Nephron (organoid): ENCODE results near the gene CAMK2D.

Experiments used
- H3K27ac Mint-ChIP-seq, 3 experiments: 2 replicates each; pipeline ENCODE4 v1.8.0; 2020; ENCODE audit warnings: mixed read lengths in 3 of 3, mild to moderate bottlenecking in 2 of 3, moderate library complexity in 1 of 3
- H3K27me3 Mint-ChIP-seq: 2 replicates; pipeline ENCODE4 v1.8.0; 2021; ENCODE audit warnings: low read depth, mild to moderate bottlenecking, moderate library complexity, mixed read lengths
- H3K36me3 Mint-ChIP-seq: 2 replicates; pipeline ENCODE4 v1.8.0; 2020; ENCODE audit warnings: low read depth, mixed read lengths
- H3K4me1 Mint-ChIP-seq: 2 replicates; pipeline ENCODE4 v1.8.0; 2020; ENCODE audit warnings: mixed read lengths
- H3K4me3 Mint-ChIP-seq, 3 experiments: 2 replicates each; pipeline ENCODE4 v1.8.0; 2020; ENCODE audit warnings: mild to moderate bottlenecking in 3 of 3, mixed read lengths in 3 of 3, moderate library complexity in 2 of 3
- H3K9me3 Mint-ChIP-seq: 2 replicates; pipeline ENCODE4 v1.8.0; 2020; ENCODE audit warnings: mixed read lengths
- TF ChIP-seq, protein P1 (sequence below), 3 experiments: fragments of 200-600 bp; sonication (generic); IDR thresholded peaks; one replicate each; pipeline ENCODE4 v1.5.0; 2021; ENCODE audit warnings: antibody characterized with exemption in 3 of 3; ENCODE audit not compliant: unreplicated experiment in 3 of 3

Gene CAMK2D

DNA sequence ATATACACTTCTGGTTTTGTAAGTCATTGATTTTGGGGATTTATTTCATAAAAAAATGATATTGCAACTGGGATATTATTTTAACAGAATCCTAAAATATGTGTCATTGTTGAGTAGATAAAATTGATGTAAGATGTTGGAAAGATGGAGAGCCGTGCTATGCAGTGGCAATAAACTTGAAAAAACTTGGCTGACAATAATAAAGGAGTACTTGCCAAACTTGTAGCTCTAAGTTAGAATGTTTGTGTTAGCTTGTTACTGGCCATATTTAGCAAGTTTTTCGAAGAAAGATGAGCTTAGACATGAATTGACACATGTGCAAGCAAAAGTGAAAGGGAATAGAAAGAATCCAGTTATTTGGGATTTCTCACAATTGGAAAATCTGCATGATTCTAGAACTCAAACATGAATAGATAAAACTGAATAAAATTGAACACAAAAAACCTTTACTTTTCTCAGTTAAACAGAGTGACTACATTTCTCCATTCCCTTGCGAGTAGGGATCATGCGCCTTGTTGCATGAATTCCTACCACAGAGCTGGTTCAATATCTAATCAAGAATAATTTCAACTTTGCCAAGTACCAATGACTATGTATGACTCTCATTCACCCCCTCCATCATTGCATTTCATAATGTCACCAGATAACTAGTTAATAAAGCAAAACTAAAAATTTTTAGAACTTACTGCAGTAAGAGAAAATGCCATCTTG is 327.8 kb downstream of the CAMK2D start:
- H3K27ac Mint-ChIP-seq: no peak overlapping the region
- H3K4me3 Mint-ChIP-seq: no peak overlapping the region
- peaks cover 31% of the 10 kb centered on the region for H3K4me1 Mint-ChIP-seq
- no peaks in the 10 kb centered on the region for H3K27me3 Mint-ChIP-seq
- peaks cover 12% of the 10 kb centered on the region for H3K9me3 Mint-ChIP-seq
- H3K36me3 Mint-ChIP-seq: no peaks in the 10 kb centered on the region
- TF ChIP-seq, protein P1, sequence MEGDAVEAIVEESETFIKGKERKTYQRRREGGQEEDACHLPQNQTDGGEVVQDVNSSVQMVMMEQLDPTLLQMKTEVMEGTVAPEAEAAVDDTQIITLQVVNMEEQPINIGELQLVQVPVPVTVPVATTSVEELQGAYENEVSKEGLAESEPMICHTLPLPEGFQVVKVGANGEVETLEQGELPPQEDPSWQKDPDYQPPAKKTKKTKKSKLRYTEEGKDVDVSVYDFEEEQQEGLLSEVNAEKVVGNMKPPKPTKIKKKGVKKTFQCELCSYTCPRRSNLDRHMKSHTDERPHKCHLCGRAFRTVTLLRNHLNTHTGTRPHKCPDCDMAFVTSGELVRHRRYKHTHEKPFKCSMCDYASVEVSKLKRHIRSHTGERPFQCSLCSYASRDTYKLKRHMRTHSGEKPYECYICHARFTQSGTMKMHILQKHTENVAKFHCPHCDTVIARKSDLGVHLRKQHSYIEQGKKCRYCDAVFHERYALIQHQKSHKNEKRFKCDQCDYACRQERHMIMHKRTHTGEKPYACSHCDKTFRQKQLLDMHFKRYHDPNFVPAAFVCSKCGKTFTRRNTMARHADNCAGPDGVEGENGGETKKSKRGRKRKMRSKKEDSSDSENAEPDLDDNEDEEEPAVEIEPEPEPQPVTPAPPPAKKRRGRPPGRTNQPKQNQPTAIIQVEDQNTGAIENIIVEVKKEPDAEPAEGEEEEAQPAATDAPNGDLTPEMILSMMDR (IDR thresholded peaks at IDR 0.05; ENCODE audit: unreplicated experiment in 3 of 3): no peak

DNA sequence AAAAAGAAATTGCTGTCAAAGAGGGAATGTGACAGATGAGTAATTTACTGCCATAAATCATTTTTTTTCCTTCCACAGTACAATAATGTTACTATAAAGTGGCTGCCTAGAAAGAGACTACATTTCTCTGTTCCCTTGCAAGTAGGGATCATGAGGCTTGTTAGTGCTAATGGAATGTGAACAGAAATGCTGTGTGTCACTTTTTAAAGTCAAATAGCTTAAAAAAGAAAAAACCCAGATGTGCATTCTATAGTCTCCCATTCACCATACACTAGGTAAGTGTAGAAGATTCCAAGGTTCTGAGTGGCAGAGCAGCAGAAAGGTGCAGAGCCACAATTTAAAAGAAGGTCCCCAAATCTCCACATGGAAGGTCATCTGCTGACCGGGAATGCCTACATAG is 328.4 kb downstream of the CAMK2D start:
- no peak overlapping the region for H3K27ac Mint-ChIP-seq
- no peak overlapping the region for H3K4me3 Mint-ChIP-seq
- H3K4me1 Mint-ChIP-seq: peaks cover 25% of the 10 kb centered on the region
- no peaks in the 10 kb centered on the region for H3K36me3 Mint-ChIP-seq
- TF ChIP-seq, protein P1 (IDR thresholded peaks at IDR 0.05; ENCODE audit: unreplicated experiment in 3 of 3): no peak
- peaks cover 12% of the 10 kb centered on the region for H3K9me3 Mint-ChIP-seq
- H3K27me3 Mint-ChIP-seq: no peaks in the 10 kb centered on the region

DNA sequence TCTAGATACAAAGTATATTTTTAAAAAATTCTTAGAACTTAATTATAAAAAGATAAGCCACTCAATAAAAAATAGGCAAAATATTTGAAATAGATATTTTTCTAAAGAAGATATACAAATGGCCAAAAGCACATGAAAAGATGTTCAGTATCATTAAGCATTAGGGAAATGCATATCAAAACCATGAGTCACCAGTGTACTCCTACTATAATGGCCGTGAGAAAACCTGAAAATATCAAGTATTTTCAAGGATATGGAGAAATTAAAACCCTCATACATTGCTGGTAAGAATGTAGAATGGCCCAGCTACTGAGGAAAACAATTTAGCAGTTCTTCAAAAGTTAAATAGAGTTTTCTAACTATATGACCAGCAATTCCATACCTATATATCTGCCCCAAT is 337.9 kb downstream of the CAMK2D start:
- peaks cover 26% of the 10 kb centered on the region for H3K9me3 Mint-ChIP-seq
- no peak overlapping the region for H3K27ac Mint-ChIP-seq
- H3K36me3 Mint-ChIP-seq: no peaks in the 10 kb centered on the region
- no peaks in the 10 kb centered on the region for H3K4me1 Mint-ChIP-seq
- no peak overlapping the region for H3K4me3 Mint-ChIP-seq
- no peaks in the 10 kb centered on the region for H3K27me3 Mint-ChIP-seq
- TF ChIP-seq, protein P1 (IDR thresholded peaks at IDR 0.05; ENCODE audit: unreplicated experiment in 3 of 3): no peak

DNA sequence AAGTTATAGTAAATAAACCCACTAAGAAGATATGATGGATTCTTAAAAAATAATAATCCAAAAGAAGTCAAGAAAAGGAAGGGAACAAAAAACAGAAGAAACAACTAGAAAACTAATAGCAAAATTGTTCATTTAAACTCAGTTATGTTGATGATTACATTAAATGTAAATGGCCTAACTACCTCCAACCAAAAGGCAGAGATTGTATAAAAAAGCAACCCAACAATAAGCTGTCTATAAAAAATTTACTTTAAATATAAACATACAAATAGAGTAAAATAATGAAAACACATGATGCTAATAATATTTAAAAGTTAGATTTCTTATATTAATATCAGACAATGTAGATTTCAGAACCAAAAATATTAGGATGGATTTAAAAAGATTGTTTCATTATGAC is 340.6 kb downstream of the CAMK2D start:
- H3K36me3 Mint-ChIP-seq: no peaks in the 10 kb centered on the region
- peaks cover 4% of the 10 kb centered on the region for H3K27me3 Mint-ChIP-seq
- no peaks in the 10 kb centered on the region for H3K4me1 Mint-ChIP-seq
- H3K4me3 Mint-ChIP-seq: no peak overlapping the region
- TF ChIP-seq, protein P1 (IDR thresholded peaks at IDR 0.05; ENCODE audit: unreplicated experiment in 3 of 3): no peak
- peaks cover 34% of the 10 kb centered on the region for H3K9me3 Mint-ChIP-seq
- no peak overlapping the region for H3K27ac Mint-ChIP-seq

DNA sequence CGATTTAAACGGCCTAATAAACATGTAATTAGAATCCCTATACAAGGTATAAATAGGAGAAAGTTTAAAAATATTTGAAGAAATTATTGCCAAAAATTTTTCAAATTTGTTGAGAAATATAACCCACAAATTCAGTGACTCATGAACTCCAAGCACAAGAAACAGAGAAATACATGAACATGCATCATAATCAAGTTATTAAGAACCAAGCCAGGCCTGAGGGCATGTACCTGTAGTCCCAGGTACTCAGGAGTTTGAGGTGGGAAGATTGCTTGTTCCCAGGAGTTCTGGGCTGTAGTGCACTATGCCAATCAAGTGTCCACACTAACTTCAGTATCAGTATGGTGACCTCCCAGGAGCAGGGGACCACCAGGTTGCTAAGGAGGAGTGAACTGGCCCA is 341.9 kb downstream of the CAMK2D start:
- TF ChIP-seq, protein P1 (IDR thresholded peaks at IDR 0.05; ENCODE audit: unreplicated experiment in 3 of 3): no peak
- H3K9me3 Mint-ChIP-seq: peaks cover 37% of the 10 kb centered on the region
- H3K27ac Mint-ChIP-seq: no peak overlapping the region
- H3K27me3 Mint-ChIP-seq: peaks cover 4% of the 10 kb centered on the region
- H3K4me3 Mint-ChIP-seq: no peak overlapping the region
- H3K36me3 Mint-ChIP-seq: no peaks in the 10 kb centered on the region
- H3K4me1 Mint-ChIP-seq: no peaks in the 10 kb centered on the region

DNA sequence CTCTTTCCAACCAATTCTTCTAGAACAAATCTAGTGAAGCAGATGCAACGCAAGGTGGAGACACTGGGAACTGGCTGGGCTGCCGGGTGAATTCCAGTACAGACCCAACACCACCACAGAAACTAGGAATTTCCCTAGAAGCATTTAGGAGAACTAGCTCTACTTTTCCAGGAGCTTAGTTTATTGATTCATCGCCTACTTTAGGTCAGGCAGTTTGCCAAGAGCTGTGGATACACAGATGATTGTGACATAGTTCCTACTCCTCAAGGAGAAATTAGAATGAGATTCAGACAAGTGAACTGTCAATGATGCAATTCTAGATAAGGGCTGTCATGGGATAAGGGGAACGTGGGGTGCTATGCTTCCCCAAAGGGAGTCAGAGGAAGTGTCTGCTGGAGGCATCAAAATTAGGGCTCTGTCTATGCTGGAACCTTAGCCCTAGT is 350.0 kb downstream of the CAMK2D start:
- Mint-ChIP-seq H3K27me3 (no peaks in the 10 kb centered on the region), H3K4me1 (peaks cover 6% of the 10 kb centered on the region), H3K27ac (no peak overlapping the region), H3K4me3 (no peak overlapping the region), H3K9me3 (peaks cover 6% of the 10 kb centered on the region), H3K36me3 (no peaks in the 10 kb centered on the region)
- TF ChIP-seq, protein P1 (IDR thresholded peaks at IDR 0.05; ENCODE audit: unreplicated experiment in 3 of 3): no peak
